A549 (cell line): ENCODE data around the gene SRPK2. TPM values are rescaled to one million over a fixed set of nuclear protein-coding genes. Genes with fewer than 3 reads are reported as not detected.
"Not testable (repeated sequence)": the region's sequence is repeated elsewhere in the genome, so short reads cannot be mapped to it uniquely, and the experiment has no call there.

Experiments
- ATAC-seq, 2 experiments: fragments of 200-7000 bp in 1 of 2; fragments of >200 bp in 1 of 2; cut with Nextera tagmentation in 1 of 2; cut with Tn5 transposase in 1 of 2; 3 replicates each; pipeline versions ENCODE4 v1.8.0 to v1.9.1; 2018 to 2020; ENCODE audit warnings: mild to moderate bottlenecking in 1 of 2, moderate library complexity in 1 of 2
- CTCF ChIA-PET: fragments of 300-600 bp; sonication (Branson Sonifier 250); formaldehyde crosslinking; extraction: SDS; loops from one replicate; lab custom pipeline; 2021; ENCODE audit warnings: antibody characterized with exemption, inconsistent platforms; lab: Yijun Ruan, JAX
- POLR2A ChIA-PET: fragments of 350-600 bp; formaldehyde crosslinking; extraction: SDS; loops from one replicate; lab custom pipeline; 2021; ENCODE audit warnings: antibody characterized with exemption, inconsistent platforms; lab: Yijun Ruan, JAX
- DNase-seq, 2 experiments: peaks; one replicate each; pipeline versions ENCODE4 v3.0.0 to v3.0.0-alpha.2; 2011 to 2016; ENCODE audit warnings: low read depth in 1 of 2, low spot score in 1 of 2
- FAIRE-seq: peaks from 2 replicates; lab custom pipeline; 2011; peaks lifted over from hg19 to GRCh38; lab: Jason Lieb, UNC
- H3K27ac ChIP-seq, 2 experiments: fragments of >200 bp; sonication (Bioruptor Twin); formaldehyde crosslinking; 3 replicates each; pipeline ENCODE4 v1.5.1; 2016 to 2017
- H3K4me1 ChIP-seq: fragments of >200 bp; sonication (Bioruptor Twin); formaldehyde crosslinking; 3 replicates; pipeline ENCODE4 v1.6.1; 2016
- H3K4me2 ChIP-seq: fragments of >200 bp; sonication (Bioruptor Twin); formaldehyde crosslinking; 3 replicates; pipeline ENCODE4 v1.6.1; 2016
- H3K4me3 ChIP-seq: fragments of >200 bp; sonication (Bioruptor Twin); formaldehyde crosslinking; 3 replicates; pipeline ENCODE4 v1.5.1; 2016
- H3K9me3 ChIP-seq: fragments of >200 bp; sonication (Bioruptor Twin); formaldehyde crosslinking; 3 replicates; pipeline ENCODE4 v1.6.1; 2016
- BHLHE40 ChIP-seq: IDR thresholded peaks from 2 replicates; pipeline ENCODE4 v1.6.1; 2012; ENCODE audit warnings: low read depth, low read length, inconsistent platforms
- CHD4 ChIP-seq: fragments of 200-600 bp; sonication (generic); IDR thresholded peaks from 2 replicates; pipeline ENCODE4 v1.6.1; 2016; ENCODE audit warnings: antibody characterized with exemption, mild to moderate bottlenecking, borderline replicate concordance
- EP300 ChIP-seq, 2 experiments: fragments of >200 bp; sonication (Bioruptor Twin); formaldehyde crosslinking; IDR thresholded peaks; 2 replicates in 1 of 2; 3 replicates in 1 of 2; pipeline ENCODE4 v1.6.1; 2016 to 2017
- FOSB ChIP-seq: fragments of 250-450 bp; sonication (Bioruptor Pico); IDR thresholded peaks from 2 replicates; pipeline ENCODE4 v1.5.0; 2020; ENCODE audit warnings: mild to moderate bottlenecking, moderate library complexity
- FOSL2 ChIP-seq, 2 experiments: fragments of 450-650 bp in 1 of 2; fragments of >200 bp in 1 of 2; sonication (Bioruptor Twin) in 1 of 2; formaldehyde crosslinking; IDR thresholded peaks; 2 replicates each; pipeline versions ENCODE4 v1.5.0 to v1.6.1; 2016 to 2020; ENCODE audit warnings: mild to moderate bottlenecking in 1 of 2, moderate library complexity in 1 of 2
- GATA3 ChIP-seq: IDR thresholded peaks from 2 replicates; pipeline ENCODE4 v1.6.1; 2012; ENCODE audit warnings: borderline replicate concordance
- HEYL ChIP-seq: fragments of 250-450 bp; sonication (Bioruptor Pico); IDR thresholded peaks from 2 replicates; pipeline ENCODE4 v1.8.0; 2021; ENCODE audit warnings: mild to moderate bottlenecking, moderate library complexity
- HOXB13 ChIP-seq: fragments of 250-450 bp; sonication (Bioruptor Pico); IDR thresholded peaks from 2 replicates; pipeline ENCODE4 v1.5.0; 2020; ENCODE audit warnings: low read depth, mild to moderate bottlenecking, moderate library complexity
- HOXB5 ChIP-seq: fragments of 250-450 bp; sonication (Bioruptor Pico); IDR thresholded peaks from 2 replicates; pipeline ENCODE4 v1.5.0; 2020; ENCODE audit warnings: mild to moderate bottlenecking, moderate library complexity
- JUNB ChIP-seq: fragments of >200 bp; sonication (Bioruptor Twin); formaldehyde crosslinking; IDR thresholded peaks from 2 replicates; pipeline ENCODE4 v1.6.1; 2016
- MAFK ChIP-seq: fragments of 450-650 bp; IDR thresholded peaks from 2 replicates; pipeline ENCODE4 v1.6.1; 2014; ENCODE audit not compliant: partially characterized antibody
- NFE2L2 ChIP-seq: fragments of 150-350 bp; conservative IDR thresholded peaks from 2 replicates; pipeline ENCODE4 v1.6.1; 2014; ENCODE audit warnings: low read length
- POLR2A ChIP-seq: IDR thresholded peaks from 2 replicates; pipeline ENCODE4 v1.6.1; 2012; ENCODE audit warnings: mild to moderate bottlenecking, low read length
- RNF2 ChIP-seq: fragments of 200-600 bp; sonication (generic); IDR thresholded peaks from 2 replicates; pipeline ENCODE4 v1.6.1; 2016; ENCODE audit warnings: low read depth, mild to moderate bottlenecking, antibody characterized with exemption, moderate library complexity, borderline replicate concordance
- TFCP2L1 ChIP-seq: fragments of 250-450 bp; sonication (Bioruptor Pico); IDR thresholded peaks from 2 replicates; pipeline ENCODE4 v1.5.0; 2021; ENCODE audit warnings: mild to moderate bottlenecking
- TP53 ChIP-seq: fragments of 250-450 bp; sonication (Bioruptor Pico); IDR thresholded peaks from 2 replicates; pipeline ENCODE4 v1.5.0; 2021; ENCODE audit warnings: mild to moderate bottlenecking, moderate library complexity
- ZNF302 ChIP-seq: fragments of 250-450 bp; sonication (Bioruptor Pico); IDR thresholded peaks from 2 replicates; pipeline ENCODE4 v1.9.0; 2021; ENCODE audit warnings: inconsistent platforms, mild to moderate bottlenecking, moderate library complexity
- WGBS: methylation state at CpG from one replicate; pipeline ENCODE4 v1.1.6; 2017; ENCODE audit errors: missing lambda C conversion rate; 5-methylcytosine and 5-hydroxymethylcytosine counted together
- polyA plus RNA-seq, 4 experiments: library from polyadenylated mRNA; depleted of rRNA in 3 of 4; stranded (reverse); fragments of >200 nt; fragmentation: RNase III in 1 of 4; extraction: RNeasy Plus Mini Kit Qiagen cat#74134 plus additional on column Dnase treatment in 1 of 4; gene quantifications; 2 replicates in 3 of 4; 3 replicates in 1 of 4; pipeline ENCODE4 v1.2.3, GENCODE V29; 2011 to 2017
- TF ChIP-seq, protein P1 (sequence below): fragments of 450-650 bp; IDR thresholded peaks from 2 replicates; pipeline ENCODE4 v1.6.1; 2014; ENCODE audit warnings: antibody characterized with exemption
- TF ChIP-seq, protein P2 (sequence below): IDR thresholded peaks from 2 replicates; pipeline ENCODE4 v1.6.1; 2012
- TF ChIP-seq, protein P3 (sequence below): fragments of 250-450 bp; sonication (Bioruptor Pico); IDR thresholded peaks from 2 replicates; pipeline ENCODE4 v1.5.0; 2021; ENCODE audit warnings: mild to moderate bottlenecking, moderate library complexity, borderline replicate concordance
- TF ChIP-seq, protein P4 (sequence below): fragments of 150-350 bp; IDR thresholded peaks from 2 replicates; pipeline ENCODE4 v1.6.1; 2014; ENCODE audit warnings: low read depth, mild to moderate bottlenecking, low read length

The SRPK2 gene
- polyA plus RNA-seq, 2 of the 4 experiments (the other 2 are of a cell fraction) = 23.0 to 30.9 TPM

DNA sequence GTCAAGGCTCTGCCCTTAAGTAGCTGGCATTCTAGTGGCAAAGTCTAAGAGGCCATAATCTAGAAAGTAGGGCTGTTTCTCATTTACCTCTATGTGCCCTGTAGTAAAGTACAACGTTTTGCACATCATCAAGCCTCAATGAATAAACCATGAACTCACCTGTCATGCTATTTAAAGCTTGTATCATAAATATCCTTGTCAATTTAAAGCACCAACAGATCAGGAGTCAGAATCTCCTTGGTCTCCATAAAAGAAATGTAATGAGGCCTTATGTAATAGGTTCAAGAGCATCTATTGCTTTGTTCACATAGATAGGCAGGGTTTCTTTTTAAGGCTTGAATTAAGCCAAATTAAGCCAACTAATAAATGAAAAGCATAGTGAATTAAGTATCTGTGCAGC, 192.8 kb downstream of the SRPK2 start (continued):
- TF ChIP-seq TP53 (CRISPR knock-in tag) (no peak), HOXB5 (CRISPR knock-in tag) (no peak)
- TF ChIP-seq, protein P1, sequence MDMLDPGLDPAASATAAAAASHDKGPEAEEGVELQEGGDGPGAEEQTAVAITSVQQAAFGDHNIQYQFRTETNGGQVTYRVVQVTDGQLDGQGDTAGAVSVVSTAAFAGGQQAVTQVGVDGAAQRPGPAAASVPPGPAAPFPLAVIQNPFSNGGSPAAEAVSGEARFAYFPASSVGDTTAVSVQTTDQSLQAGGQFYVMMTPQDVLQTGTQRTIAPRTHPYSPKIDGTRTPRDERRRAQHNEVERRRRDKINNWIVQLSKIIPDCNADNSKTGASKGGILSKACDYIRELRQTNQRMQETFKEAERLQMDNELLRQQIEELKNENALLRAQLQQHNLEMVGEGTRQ = no peak

DNA sequence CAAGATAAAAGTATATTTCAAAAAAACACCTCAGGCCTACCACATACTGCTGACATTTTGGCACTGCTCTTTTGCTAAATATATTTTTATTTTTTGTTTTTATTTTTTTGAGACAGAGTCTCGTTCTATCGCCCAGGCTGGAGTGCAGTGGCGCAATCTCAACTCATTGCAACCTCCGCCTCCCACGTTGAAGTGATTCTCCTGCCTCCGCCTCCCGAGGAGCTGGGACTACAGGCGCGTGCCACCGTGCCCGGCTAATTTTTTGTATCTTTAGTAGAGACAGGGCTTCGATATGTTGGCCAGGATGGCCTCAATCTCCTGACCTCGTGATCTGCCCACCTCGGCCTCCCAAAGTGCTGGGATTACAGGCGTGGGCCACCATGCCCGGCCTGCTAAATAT, 193.8 kb downstream of the SRPK2 start:
- WGBS = 96% methylated on average over 16 of the region's 16 CpGs
- FAIRE-seq, DNase-seq, H3K27ac ChIP-seq, POLR2A ChIA-PET, ATAC-seq, H3K4me3 ChIP-seq, H3K9me3 ChIP-seq, H3K4me2 ChIP-seq: not testable (repeated sequence)
- peaks cover 36% of the 10 kb centered on the region for H3K4me1 ChIP-seq
- CTCF ChIA-PET = interaction anchor here (1.0 kb wide), 1 partner anchor 15 kb away, joined by 4 read pairs; no protein-coding TSS in a partner anchor

DNA sequence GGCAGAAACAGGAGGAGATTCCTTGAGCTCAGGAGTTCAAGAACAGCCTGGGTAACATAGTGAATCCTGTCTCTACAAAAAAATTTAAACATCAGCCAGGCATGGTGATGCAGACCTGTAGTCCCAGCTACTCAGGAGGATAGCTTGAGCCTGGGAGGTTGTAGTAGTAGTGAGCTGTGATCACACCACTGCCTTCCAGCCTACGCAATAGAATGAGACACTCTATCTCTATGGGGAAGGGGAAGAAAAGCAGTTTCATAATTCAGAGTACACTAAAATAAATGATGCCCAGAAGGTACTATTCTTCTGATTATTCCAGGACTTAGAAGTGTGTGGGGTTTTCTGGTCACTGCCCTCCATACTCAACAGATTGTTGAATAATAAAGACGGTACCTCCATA, 197.4 kb downstream of the SRPK2 start:
- no peaks in the 10 kb centered on the region for H3K9me3 ChIP-seq
- H3K4me3 ChIP-seq = no peak overlapping the region
- DNase-seq (no peak), FAIRE-seq (no peak), ATAC-seq (no peak)
- H3K27ac ChIP-seq = no peak overlapping the region
- peaks cover 5% of the 10 kb centered on the region for H3K4me1 ChIP-seq
- ChIA-PET POLR2A (no interaction called here), CTCF (interaction anchor here (0.7 kb wide), 1 partner anchor 60 kb away, joined by 3 read pairs; no protein-coding TSS in a partner anchor)
- no peak overlapping the region for H3K4me2 ChIP-seq
- 97% methylated on average over 2 of the region's 2 CpGs for WGBS
- no peak for TF ChIP-seq HOXB13 (CRISPR knock-in tag)
- TF ChIP-seq ZNF302 (CRISPR knock-in tag) = no peak
- no peak for TF ChIP-seq EP300 (IDR thresholded peaks at IDR 0.05)
- no peak for TF ChIP-seq POLR2A
- TF ChIP-seq CHD4 = no peak
- TF ChIP-seq TFCP2L1 (CRISPR knock-in tag) = no peak
- no peak for TF ChIP-seq FOSB (CRISPR knock-in tag)
- TF ChIP-seq, protein P2, sequence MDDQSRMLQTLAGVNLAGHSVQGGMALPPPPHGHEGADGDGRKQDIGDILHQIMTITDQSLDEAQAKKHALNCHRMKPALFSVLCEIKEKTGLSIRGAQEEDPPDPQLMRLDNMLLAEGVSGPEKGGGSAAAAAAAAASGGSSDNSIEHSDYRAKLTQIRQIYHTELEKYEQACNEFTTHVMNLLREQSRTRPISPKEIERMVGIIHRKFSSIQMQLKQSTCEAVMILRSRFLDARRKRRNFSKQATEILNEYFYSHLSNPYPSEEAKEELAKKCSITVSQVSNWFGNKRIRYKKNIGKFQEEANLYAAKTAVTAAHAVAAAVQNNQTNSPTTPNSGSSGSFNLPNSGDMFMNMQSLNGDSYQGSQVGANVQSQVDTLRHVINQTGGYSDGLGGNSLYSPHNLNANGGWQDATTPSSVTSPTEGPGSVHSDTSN = no peak
- no peak for TF ChIP-seq BHLHE40
- no peak for TF ChIP-seq MAFK
- no peak for TF ChIP-seq FOSL2 (IDR thresholded peaks at IDR 0.05)
- TF ChIP-seq FOSL2 (CRISPR knock-in tag; IDR thresholded peaks at IDR 0.05) = no peak
- TF ChIP-seq JUNB = no peak
- TF ChIP-seq GATA3 = no peak
- no peak for TF ChIP-seq RNF2
- TF ChIP-seq, protein P3, sequence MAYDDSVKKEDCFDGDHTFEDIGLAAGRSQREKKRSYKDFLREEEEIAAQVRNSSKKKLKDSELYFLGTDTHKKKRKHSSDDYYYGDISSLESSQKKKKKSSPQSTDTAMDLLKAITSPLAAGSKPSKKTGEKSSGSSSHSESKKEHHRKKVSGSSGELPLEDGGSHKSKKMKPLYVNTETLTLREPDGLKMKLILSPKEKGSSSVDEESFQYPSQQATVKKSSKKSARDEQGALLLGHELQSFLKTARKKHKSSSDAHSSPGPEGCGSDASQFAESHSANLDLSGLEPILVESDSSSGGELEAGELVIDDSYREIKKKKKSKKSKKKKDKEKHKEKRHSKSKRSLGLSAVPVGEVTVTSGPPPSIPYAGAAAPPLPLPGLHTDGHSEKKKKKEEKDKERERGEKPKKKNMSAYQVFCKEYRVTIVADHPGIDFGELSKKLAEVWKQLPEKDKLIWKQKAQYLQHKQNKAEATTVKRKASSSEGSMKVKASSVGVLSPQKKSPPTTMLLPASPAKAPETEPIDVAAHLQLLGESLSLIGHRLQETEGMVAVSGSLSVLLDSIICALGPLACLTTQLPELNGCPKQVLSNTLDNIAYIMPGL (CRISPR knock-in tag) = no peak

DNA sequence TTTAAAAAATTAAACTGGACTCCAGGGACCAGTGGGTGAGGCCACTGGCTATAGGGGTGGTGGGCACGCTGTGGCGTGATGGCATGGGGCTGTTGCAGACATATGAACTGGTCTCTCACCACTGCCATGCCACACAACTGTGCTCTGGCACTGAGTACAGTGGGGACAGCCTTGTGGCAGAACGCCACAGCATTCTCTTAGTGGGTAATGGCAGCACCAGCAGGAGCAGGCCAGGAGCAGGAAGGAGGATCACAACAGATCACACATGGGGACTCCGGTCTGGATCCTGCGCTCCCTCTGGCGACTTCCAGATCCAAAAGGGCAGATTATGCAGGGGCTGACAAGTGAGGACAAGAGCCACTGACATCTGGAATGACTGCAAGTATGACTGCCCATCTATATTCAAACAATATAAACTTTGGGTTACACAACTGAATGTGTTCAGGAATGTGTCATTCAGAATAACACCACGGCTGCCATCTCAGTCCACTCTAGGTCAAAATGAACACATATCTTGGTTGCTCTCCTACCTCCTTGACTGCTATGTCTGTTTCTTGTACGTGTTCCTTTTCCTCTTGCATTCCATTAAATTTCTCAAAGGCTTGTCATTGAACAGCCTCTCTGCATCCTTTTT, 198.7 kb downstream of the SRPK2 start:
- ATAC-seq (peak in 1 of 2 experiments; percentile 19; a peak in 1 of 6 replicates), FAIRE-seq (no peak), DNase-seq (no peak)
- Histone ChIP-seq H3K4me3 (no peak overlapping the region), H3K27ac (no peak overlapping the region), H3K4me2 (no peak overlapping the region), H3K9me3 (no peaks in the 10 kb centered on the region), H3K4me1 (peaks cover 3% of the 10 kb centered on the region; the same call in 1 of the 3 replicates)
- 90% methylated on average over 8 of the region's 8 CpGs for WGBS
- ChIA-PET CTCF (no interaction called here), POLR2A (no interaction called here)
- no peak for TF ChIP-seq HOXB13 (CRISPR knock-in tag)
- TF ChIP-seq BHLHE40 = no peak
- TF ChIP-seq HEYL (CRISPR knock-in tag) = no peak
- TF ChIP-seq NFE2L2 = no peak
- TF ChIP-seq, protein P4, sequence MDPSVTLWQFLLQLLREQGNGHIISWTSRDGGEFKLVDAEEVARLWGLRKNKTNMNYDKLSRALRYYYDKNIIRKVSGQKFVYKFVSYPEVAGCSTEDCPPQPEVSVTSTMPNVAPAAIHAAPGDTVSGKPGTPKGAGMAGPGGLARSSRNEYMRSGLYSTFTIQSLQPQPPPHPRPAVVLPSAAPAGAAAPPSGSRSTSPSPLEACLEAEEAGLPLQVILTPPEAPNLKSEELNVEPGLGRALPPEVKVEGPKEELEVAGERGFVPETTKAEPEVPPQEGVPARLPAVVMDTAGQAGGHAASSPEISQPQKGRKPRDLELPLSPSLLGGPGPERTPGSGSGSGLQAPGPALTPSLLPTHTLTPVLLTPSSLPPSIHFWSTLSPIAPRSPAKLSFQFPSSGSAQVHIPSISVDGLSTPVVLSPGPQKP = no peak
